ENCODE data around the gene SERP1.

SERP1 gene

GRCh38 chr3:150546226-150547044, at the start of gene SERP1, which contains the start of gene EIF2A:
SERP1 (minus strand) TSS chr3:150546496; CDS start chr3:150546135, 361 bp downstream.
EIF2A (plus strand) TSS chr3:150546787; CDS start chr3:150546803, 16 bp downstream.
- H3K4me3 ChIP-seq (ENCODE audit: low read depth, low read length) = peak within 1 kb of the TSS; percentile 90
- no peak for TF ChIP-seq CTCF (conservative IDR thresholded peaks at IDR 0.05; ENCODE audit: low read depth, low read length)
- DNase-seq (ENCODE audit: low read depth) = peak; percentile 99

- no peak for DNase-seq (ENCODE audit: low read depth)
- TF ChIP-seq CTCF (conservative IDR thresholded peaks at IDR 0.05; ENCODE audit: low read depth, low read length) = no peak
- no peak overlapping the region for H3K4me3 ChIP-seq (ENCODE audit: low read depth, low read length)
These were observed 47.9 kb upstream of the SERP1 start for GRCh38 chr3:150594150-150594549.

- DNase-seq (ENCODE audit: low read depth) = peak; percentile 19
- TF ChIP-seq CTCF (conservative IDR thresholded peaks at IDR 0.05; ENCODE audit: low read depth, low read length) = no peak
- no peak overlapping the region for H3K4me3 ChIP-seq (ENCODE audit: low read depth, low read length)
These were observed 43.5 kb upstream of the SERP1 start for GRCh38 chr3:150589759-150590158.

- no peak for TF ChIP-seq CTCF (conservative IDR thresholded peaks at IDR 0.05; ENCODE audit: low read depth, low read length)
- H3K4me3 ChIP-seq (ENCODE audit: low read depth, low read length) = no peak overlapping the region
- DNase-seq (ENCODE audit: low read depth) = no peak
These were observed 41.9 kb upstream of the SERP1 start for GRCh38 chr3:150588027-150588830.

- no peak for TF ChIP-seq CTCF (conservative IDR thresholded peaks at IDR 0.05; ENCODE audit: low read depth, low read length)
- no peak for DNase-seq (ENCODE audit: low read depth)
- no peak overlapping the region for H3K4me3 ChIP-seq (ENCODE audit: low read depth, low read length)
These were observed 36.7 kb upstream of the SERP1 start for GRCh38 chr3:150583028-150583427.

GRCh38 chr3:150582620-150583019, 36.3 kb upstream of the SERP1 start:
- no peak for TF ChIP-seq CTCF (conservative IDR thresholded peaks at IDR 0.05; ENCODE audit: low read depth, low read length)
- no peak for DNase-seq (ENCODE audit: low read depth)
- no peak overlapping the region for H3K4me3 ChIP-seq (ENCODE audit: low read depth, low read length)
